ENCODE results near the gene ZNF662. TPM values are rescaled to one million over a fixed set of nuclear protein-coding genes. Genes with fewer than 3 reads are reported as not detected.
A peak's percentile ranks its signal among the peaks of the same experiment; 100 is the strongest.

Gene ZNF662
- total and polyA plus RNA-seq, 2 of the 13 experiments (the other 11 are each of a cell fraction or from before 2014, with no cell fraction given): not detected

GRCh38 chr3:42875325-42876151 lies 30.4 kb upstream of the ZNF662 start, which contains the start of gene CYP8B1 (continued):
- TF ChIP-seq SNAPC4 (CRISPR knock-in tag; IDR thresholded peaks at IDR 0.05): 0 out of 2 replicates have a peak, but pooled peaks have one; percentile 31
- peak; percentile 70; the same call in 1 of the 2 replicates for TF ChIP-seq BRD4 (CRISPR knock-in tag; IDR thresholded peaks at IDR 0.05)
- TF ChIP-seq ZFP36 (IDR thresholded peaks at IDR 0.05; ENCODE audit: borderline replicate concordance, low read depth, low read length, partially characterized antibody): no peak
- peak; percentile 50 for TF ChIP-seq ZNF883 (CRISPR knock-in tag; IDR thresholded peaks at IDR 0.05; ENCODE audit: not compliant biosample characterization)
- TF ChIP-seq ZBTB2 (CRISPR knock-in tag; IDR thresholded peaks at IDR 0.05; ENCODE audit: low read depth): no peak
- TF ChIP-seq ZFP36L2 (CRISPR knock-in tag; IDR thresholded peaks at IDR 0.05): 0 out of 2 replicates have a peak, but pooled peaks have one; percentile 44
- TF ChIP-seq ATF7-NPFF (CRISPR knock-in tag; IDR thresholded peaks at IDR 0.05; ENCODE audit: low read depth): peak; percentile 55; the same call in 1 of the 2 replicates
- TF ChIP-seq ZGPAT (CRISPR knock-in tag; IDR thresholded peaks at IDR 0.05): peak; percentile 86
- TF ChIP-seq PAXIP1 (CRISPR knock-in tag; conservative IDR thresholded peaks at IDR 0.05): peak; percentile 95
- TF ChIP-seq THAP11 (CRISPR knock-in tag; IDR thresholded peaks at IDR 0.05): peak; percentile 40; the same call in 1 of the 2 replicates
- peak; percentile 79 for TF ChIP-seq BCL6 (CRISPR knock-in tag; IDR thresholded peaks at IDR 0.05)
- no peak for TF ChIP-seq ZNF484 (CRISPR knock-in tag; IDR thresholded peaks at IDR 0.05; ENCODE audit: borderline replicate concordance, low read depth)
- peak; percentile 27; the same call in 1 of the 2 replicates for TF ChIP-seq KDM2A (CRISPR knock-in tag; IDR thresholded peaks at IDR 0.05; ENCODE audit: borderline replicate concordance, low read depth)
- 0 out of 2 replicates have a peak, but pooled peaks have one; percentile 42 for TF ChIP-seq MXD1 (CRISPR knock-in tag; IDR thresholded peaks at IDR 0.05)
- peak; percentile 62 for TF ChIP-seq SIX1 (CRISPR knock-in tag; IDR thresholded peaks at IDR 0.05; ENCODE audit: borderline replicate concordance)
